Tibial nerve (tissue), 4 donors: ENCODE data around the gene RSPH1. TPM values are rescaled to one million over a fixed set of nuclear protein-coding genes. Genes with fewer than 3 reads are reported as not detected.

Experiments
- DNase-seq, 2 donors: peaks; one replicate each; pipeline ENCODE4 v3.0.0-alpha.2; 2019; ENCODE audit warnings: low spot score in 2 of 2
- H3K27ac ChIP-seq, 4 donors: fragments of 200-600 bp; sonication (generic) in 3 of 4; one replicate each; pipeline ENCODE4 v1.5.1; 2017 to 2019; ENCODE audit warnings: mild to moderate bottlenecking in 1 of 4
- H3K27me3 ChIP-seq, 2 donors: fragments of 200-600 bp; sonication (generic) in 1 of 2; one replicate each; pipeline versions ENCODE4 v1.5.1 to v1.6.0; 2017 to 2019
- H3K36me3 ChIP-seq, 3 donors: fragments of 200-600 bp; sonication (generic); one replicate each; pipeline ENCODE4 v1.5.1; 2018 to 2019
- H3K4me1 ChIP-seq, 4 donors: fragments of 200-600 bp; sonication (generic) in 3 of 4; one replicate each; pipeline ENCODE4 v1.5.1; 2017 to 2019
- H3K4me3 ChIP-seq, 4 donors: fragments of 200-600 bp; sonication (generic) in 3 of 4; one replicate each; pipeline ENCODE4 v1.5.1; 2017 to 2019; ENCODE audit warnings: mild to moderate bottlenecking in 1 of 4, moderate library complexity in 1 of 4
- H3K9me3 ChIP-seq, 4 donors: fragments of 200-600 bp; sonication (generic) in 3 of 4; one replicate each; pipeline ENCODE4 v1.5.1; 2017 to 2019
- CTCF ChIP-seq, 5 experiments: fragments of 200-600 bp in 3 of 5; fragments of 450-650 bp in 2 of 5; sonication (generic) in 3 of 5; IDR thresholded peaks; one replicate each; pipeline ENCODE4 v1.5.1; 2016 to 2019; ENCODE audit warnings: antibody characterized with exemption in 5 of 5, mild to moderate bottlenecking in 3 of 5, moderate library complexity in 2 of 5
- EP300 ChIP-seq, 2 donors: sonication (generic); formaldehyde crosslinking; IDR thresholded peaks; one replicate each; pipeline ENCODE4 v1.6.1; 2017; ENCODE audit warnings: antibody characterized with exemption in 2 of 2, mild to moderate bottlenecking in 1 of 2
- POLR2A ChIP-seq, 2 donors: fragments of 450-650 bp; IDR thresholded peaks; one replicate each; pipeline ENCODE4 v1.6.1; 2017; ENCODE audit warnings: antibody characterized with exemption in 2 of 2, mild to moderate bottlenecking in 2 of 2, moderate library complexity in 2 of 2
- WGBS, 2 donors: methylation state at CpG; one replicate each; pipeline ENCODE4 v1.1.5; 2018; 5-methylcytosine and 5-hydroxymethylcytosine counted together
- total RNA-seq, 4 donors: library from RNA; depleted of rRNA; stranded (reverse); fragments of >200 nt; gene quantifications; one replicate each; pipeline ENCODE4 v1.1.0, GENCODE V29; 2016

Gene RSPH1
- total RNA-seq, 4 donors from 2014 or later, result 0.21 to 1.7 TPM; not detected in 2

- H3K4me1 ChIP-seq, result peaks cover 0 to 6% (median 3%) of the 10 kb centered on the region in 4 donors
- 79% methylated on average over 10 of the region's 10 CpGs for WGBS, 2 donors
- DNase-seq, result no peak
- no peak overlapping the region for H3K27ac ChIP-seq
- TF ChIP-seq POLR2A (IDR thresholded peaks at IDR 0.05), result no peak
- TF ChIP-seq EP300 (IDR thresholded peaks at IDR 0.05), result no peak
- TF ChIP-seq CTCF (IDR thresholded peaks at IDR 0.05), result no peak
- no peaks in the 10 kb centered on the region for H3K36me3 ChIP-seq
- H3K4me3 ChIP-seq, result no peak overlapping the region
- no peaks in the 10 kb centered on the region for H3K9me3 ChIP-seq
- no peaks in the 10 kb centered on the region for H3K27me3 ChIP-seq
Observed at GRCh38 chr21:42455754-42456440, 40.1 kb downstream of the RSPH1 start.

- Histone ChIP-seq H3K27ac (no peak overlapping the region), H3K36me3 (no peaks in the 10 kb centered on the region), H3K9me3 (no peaks in the 10 kb centered on the region), H3K4me3 (no peak overlapping the region), H3K4me1 (peaks cover 0 to 6% (median under 1%) of the 10 kb centered on the region in 4 donors), H3K27me3 (no peaks in the 10 kb centered on the region)
- TF ChIP-seq CTCF (IDR thresholded peaks at IDR 0.05) (no peak), POLR2A (IDR thresholded peaks at IDR 0.05) (no peak), EP300 (IDR thresholded peaks at IDR 0.05) (no peak)
- WGBS, 2 donors, result 67 to 72% methylated on average over 9 of the region's 9 CpGs
- DNase-seq, result no peak
Observed at GRCh38 chr21:42455196-42455595, 40.8 kb downstream of the RSPH1 start.

GRCh38 chr21:42454786-42455185, 41.2 kb downstream of the RSPH1 start:
- Histone ChIP-seq H3K4me3 (no peak overlapping the region), H3K27ac (no peak overlapping the region), H3K27me3 (no peaks in the 10 kb centered on the region), H3K4me1 (peaks cover 0 to 6% (median 0%) of the 10 kb centered on the region in 4 donors), H3K36me3 (no peaks in the 10 kb centered on the region), H3K9me3 (no peaks in the 10 kb centered on the region)
- WGBS, 2 donors, result 47 to 58% methylated on average over 9 of the region's 9 CpGs
- no peak for TF ChIP-seq EP300 (IDR thresholded peaks at IDR 0.05)
- TF ChIP-seq CTCF (IDR thresholded peaks at IDR 0.05), result no peak
- no peak for DNase-seq

GRCh38 chr21:42453986-42454570, 41.9 kb downstream of the RSPH1 start:
- TF ChIP-seq EP300 (IDR thresholded peaks at IDR 0.05), result no peak
- TF ChIP-seq CTCF (IDR thresholded peaks at IDR 0.05), result no peak
- no peak for TF ChIP-seq POLR2A (IDR thresholded peaks at IDR 0.05)
- Histone ChIP-seq H3K9me3 (no peaks in the 10 kb centered on the region), H3K4me3 (no peak overlapping the region), H3K4me1 (peaks cover 0 to 6% (median 0%) of the 10 kb centered on the region in 4 donors), H3K27me3 (no peaks in the 10 kb centered on the region), H3K36me3 (no peaks in the 10 kb centered on the region), H3K27ac (no peak overlapping the region)
- 67 to 70% methylated on average over 19 of the region's 19 CpGs for WGBS, 2 donors
- DNase-seq, result no peak

- Histone ChIP-seq H3K27ac (no peak overlapping the region), H3K4me1 (peaks cover 0 to 6% (median 0%) of the 10 kb centered on the region in 4 donors), H3K9me3 (no peaks in the 10 kb centered on the region), H3K36me3 (no peaks in the 10 kb centered on the region), H3K4me3 (no peak overlapping the region), H3K27me3 (no peaks in the 10 kb centered on the region)
- TF ChIP-seq EP300 (IDR thresholded peaks at IDR 0.05) (no peak), POLR2A (IDR thresholded peaks at IDR 0.05) (no peak), CTCF (IDR thresholded peaks at IDR 0.05) (no peak)
- no peak for DNase-seq
- WGBS, 2 donors, result 46 to 52% methylated on average over 14 to 18 of the region's 18 CpGs
Observed at GRCh38 chr21:42453224-42453985, 42.6 kb downstream of the RSPH1 start.
